Gastroesophageal sphincter (tissue), 3 donors: ENCODE results near the gene HS3ST5.
"Not testable (repeated sequence)": the region's sequence is repeated elsewhere in the genome, so short reads cannot be mapped to it uniquely, and the experiment has no call there.

Source experiments
- EP300 ChIP-seq: sonication (generic); formaldehyde crosslinking; IDR thresholded peaks from one replicate; pipeline ENCODE4 v1.6.1; 2017; ENCODE audit warnings: antibody characterized with exemption, mild to moderate bottlenecking
- POLR2A ChIP-seq, 2 donors: fragments of 450-650 bp; IDR thresholded peaks; one replicate each; pipeline ENCODE4 v1.6.1; 2017; ENCODE audit warnings: antibody characterized with exemption in 2 of 2, mild to moderate bottlenecking in 2 of 2, moderate library complexity in 1 of 2
- POLR2AphosphoS5 ChIP-seq: sonication (generic); formaldehyde crosslinking; IDR thresholded peaks from one replicate; pipeline ENCODE4 v1.6.1; 2017; ENCODE audit warnings: antibody characterized with exemption
- TF ChIP-seq, protein P1 (sequence below), 4 experiments: fragments of 200-600 bp in 2 of 4; fragments of 450-650 bp in 2 of 4; sonication (generic) in 1 of 4; IDR thresholded peaks; one replicate each; pipeline ENCODE4 v1.5.1; 2017 to 2019; ENCODE audit warnings: antibody characterized with exemption in 4 of 4, mild to moderate bottlenecking in 2 of 4, moderate library complexity in 2 of 4

DNA sequence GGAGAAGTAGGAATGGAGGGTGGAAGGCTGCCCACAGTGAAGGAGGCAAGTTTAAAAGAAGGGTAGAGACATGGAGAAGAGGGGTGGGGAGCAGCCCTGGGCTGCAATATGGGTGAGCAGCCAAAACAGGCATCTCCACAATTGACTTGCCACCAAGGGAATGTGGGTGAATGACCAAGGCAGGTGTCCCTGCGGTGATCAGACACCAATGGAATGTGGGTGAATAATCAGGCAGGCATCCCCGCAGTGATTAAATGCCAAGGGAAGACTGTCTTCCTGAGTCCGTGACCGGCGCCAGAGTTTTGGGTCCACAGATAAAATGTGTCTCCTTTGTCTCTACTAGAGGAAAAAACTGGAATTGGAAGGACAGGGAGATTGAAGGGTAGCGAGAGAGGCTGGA is 325.7 kb downstream of the HS3ST5 start:
- TF ChIP-seq, protein P1, sequence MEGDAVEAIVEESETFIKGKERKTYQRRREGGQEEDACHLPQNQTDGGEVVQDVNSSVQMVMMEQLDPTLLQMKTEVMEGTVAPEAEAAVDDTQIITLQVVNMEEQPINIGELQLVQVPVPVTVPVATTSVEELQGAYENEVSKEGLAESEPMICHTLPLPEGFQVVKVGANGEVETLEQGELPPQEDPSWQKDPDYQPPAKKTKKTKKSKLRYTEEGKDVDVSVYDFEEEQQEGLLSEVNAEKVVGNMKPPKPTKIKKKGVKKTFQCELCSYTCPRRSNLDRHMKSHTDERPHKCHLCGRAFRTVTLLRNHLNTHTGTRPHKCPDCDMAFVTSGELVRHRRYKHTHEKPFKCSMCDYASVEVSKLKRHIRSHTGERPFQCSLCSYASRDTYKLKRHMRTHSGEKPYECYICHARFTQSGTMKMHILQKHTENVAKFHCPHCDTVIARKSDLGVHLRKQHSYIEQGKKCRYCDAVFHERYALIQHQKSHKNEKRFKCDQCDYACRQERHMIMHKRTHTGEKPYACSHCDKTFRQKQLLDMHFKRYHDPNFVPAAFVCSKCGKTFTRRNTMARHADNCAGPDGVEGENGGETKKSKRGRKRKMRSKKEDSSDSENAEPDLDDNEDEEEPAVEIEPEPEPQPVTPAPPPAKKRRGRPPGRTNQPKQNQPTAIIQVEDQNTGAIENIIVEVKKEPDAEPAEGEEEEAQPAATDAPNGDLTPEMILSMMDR (IDR thresholded peaks at IDR 0.05): not testable (repeated sequence)
- not testable (repeated sequence) for TF ChIP-seq POLR2AphosphoS5; POLR2A (IDR thresholded peaks at IDR 0.05); EP300
